Right lobe of liver (tissue), 4 donors: ENCODE data around the gene A4GALT.

Experiments used
- CTCF ChIP-seq, 4 donors: fragments of 200-600 bp in 3 of 4; fragments of 450-650 bp in 1 of 4; IDR thresholded peaks; one replicate each; pipeline versions ENCODE4 v1.5.1 to v1.8.0; 2016 to 2022; ENCODE audit warnings: antibody characterized with exemption in 4 of 4, mild to moderate bottlenecking in 2 of 4
- POLR2A ChIP-seq: fragments of 450-650 bp; IDR thresholded peaks from one replicate; pipeline ENCODE4 v1.6.1; 2017; ENCODE audit warnings: antibody characterized with exemption, mild to moderate bottlenecking
- donor health status: DM: no; HTN: no; CAD: no.
- donor health status: DM: no; HTN: no; CAD: no.
- donor health status: DM: no; HTN: yes; CAD: no.

- TF ChIP-seq CTCF (IDR thresholded peaks at IDR 0.05) (no peak), POLR2A (peak; percentile 53)
Observed at GRCh38 chr22:42648368-42649245, 72.1 kb downstream of the A4GALT start.
